ENCODE measurements around the gene MTMR4.

MTMR4 gene

GRCh38 chr17:58529275-58529674 lies 14.8 kb upstream of the MTMR4 start:
- ChIA-PET POLR2A (interaction anchor here (1.2 to 3.5 kb wide), 5 partner anchors 11 to 164 kb away, joined by 3 to 20 read pairs (median 5); partner anchors contain the start of genes MTMR4 and RAD51C), CTCF (interaction anchor here (1.4 to 2.3 kb wide), 2 partner anchors 10 to 14 kb away, joined by 3 to 9 read pairs; partner anchors contain the start of gene MTMR4)
- DNase-seq (ENCODE audit: extremely low spot score) = no peak
- TF ChIP-seq BHLHE40 (IDR thresholded peaks at IDR 0.05; ENCODE audit: borderline replicate concordance) (no peak), SUZ12 (IDR thresholded peaks at IDR 0.05) (no peak), L3MBTL2 (conservative IDR thresholded peaks at IDR 0.05) (no peak), FOXK2 (IDR thresholded peaks at IDR 0.05) (no peak)
- TF ChIP-seq, protein P1, sequence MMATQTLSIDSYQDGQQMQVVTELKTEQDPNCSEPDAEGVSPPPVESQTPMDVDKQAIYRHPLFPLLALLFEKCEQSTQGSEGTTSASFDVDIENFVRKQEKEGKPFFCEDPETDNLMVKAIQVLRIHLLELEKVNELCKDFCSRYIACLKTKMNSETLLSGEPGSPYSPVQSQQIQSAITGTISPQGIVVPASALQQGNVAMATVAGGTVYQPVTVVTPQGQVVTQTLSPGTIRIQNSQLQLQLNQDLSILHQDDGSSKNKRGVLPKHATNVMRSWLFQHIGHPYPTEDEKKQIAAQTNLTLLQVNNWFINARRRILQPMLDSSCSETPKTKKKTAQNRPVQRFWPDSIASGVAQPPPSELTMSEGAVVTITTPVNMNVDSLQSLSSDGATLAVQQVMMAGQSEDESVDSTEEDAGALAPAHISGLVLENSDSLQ (IDR thresholded peaks at IDR 0.05) = no peak

- ChIA-PET CTCF (interaction anchor here (0.6 to 2.3 kb wide), 3 partner anchors 10 to 64 kb away, joined by 3 to 9 read pairs (median 6); partner anchors contain the start of gene MTMR4), POLR2A (interaction anchor here (1.0 to 3.1 kb wide), 3 partner anchors 10 to 164 kb away, joined by 3 to 20 read pairs (median 5); partner anchors contain the start of gene RAD51C)
- no peak for TF ChIP-seq ARNT (IDR thresholded peaks at IDR 0.05)
- no peak for TF ChIP-seq SUZ12 (IDR thresholded peaks at IDR 0.05)
- no peak for TF ChIP-seq FOXA1 (IDR thresholded peaks at IDR 0.05)
- TF ChIP-seq L3MBTL2 (conservative IDR thresholded peaks at IDR 0.05) = no peak
- no peak for TF ChIP-seq BHLHE40 (IDR thresholded peaks at IDR 0.05; ENCODE audit: borderline replicate concordance)
- no peak for TF ChIP-seq HDGF (IDR thresholded peaks at IDR 0.05; ENCODE audit: borderline replicate concordance)
- TF ChIP-seq, protein P1 (IDR thresholded peaks at IDR 0.05) = no peak
- no peak for TF ChIP-seq CTBP1 (IDR thresholded peaks at IDR 0.05; ENCODE audit: borderline replicate concordance)
- no peak for TF ChIP-seq ELF4 (IDR thresholded peaks at IDR 0.05)
- no peak for TF ChIP-seq NFRKB (IDR thresholded peaks at IDR 0.05)
- TF ChIP-seq LEF1 (IDR thresholded peaks at IDR 0.05; ENCODE audit: borderline replicate concordance) = no peak
- DNase-seq (ENCODE audit: extremely low spot score) = no peak
Observed at GRCh38 chr17:58528443-58528842, 14.0 kb upstream of the MTMR4 start.

- CTCF ChIA-PET = interaction anchor here (0.6 to 2.3 kb wide), 5 partner anchors 9 to 1729 kb away, joined by 3 to 9 read pairs (median 4); no protein-coding TSS in a partner anchor
- DNase-seq (ENCODE audit: extremely low spot score) = no peak
- no peak for TF ChIP-seq HDGF (IDR thresholded peaks at IDR 0.05; ENCODE audit: borderline replicate concordance)
- no peak for TF ChIP-seq FOXA1 (IDR thresholded peaks at IDR 0.05)
- TF ChIP-seq, protein P1 (IDR thresholded peaks at IDR 0.05) = no peak
- TF ChIP-seq LEF1 (IDR thresholded peaks at IDR 0.05; ENCODE audit: borderline replicate concordance) = no peak
- no peak for TF ChIP-seq FOXM1 (IDR thresholded peaks at IDR 0.05; ENCODE audit: borderline replicate concordance)
- TF ChIP-seq TARDBP (IDR thresholded peaks at IDR 0.05) = no peak
- TF ChIP-seq BHLHE40 (IDR thresholded peaks at IDR 0.05; ENCODE audit: borderline replicate concordance) = no peak
- no peak for TF ChIP-seq FOXK2 (IDR thresholded peaks at IDR 0.05)
- no peak for TF ChIP-seq ELF4 (IDR thresholded peaks at IDR 0.05)
- no peak for TF ChIP-seq SP1 (IDR thresholded peaks at IDR 0.05)
- TF ChIP-seq SUZ12 (IDR thresholded peaks at IDR 0.05) = no peak
- no peak for TF ChIP-seq CTBP1 (IDR thresholded peaks at IDR 0.05; ENCODE audit: borderline replicate concordance)
- TF ChIP-seq L3MBTL2 (conservative IDR thresholded peaks at IDR 0.05) = no peak
- no peak for TF ChIP-seq ZNF384 (IDR thresholded peaks at IDR 0.05)
- TF ChIP-seq NFRKB (IDR thresholded peaks at IDR 0.05) = no peak
- POLR2A ChIA-PET = interaction anchor here (1.0 to 3.1 kb wide), 3 partner anchors 9 to 165 kb away, joined by 3 to 20 read pairs (median 5); partner anchors contain the start of gene RAD51C
Observed at GRCh38 chr17:58527949-58528348, 13.5 kb upstream of the MTMR4 start.

DNA sequence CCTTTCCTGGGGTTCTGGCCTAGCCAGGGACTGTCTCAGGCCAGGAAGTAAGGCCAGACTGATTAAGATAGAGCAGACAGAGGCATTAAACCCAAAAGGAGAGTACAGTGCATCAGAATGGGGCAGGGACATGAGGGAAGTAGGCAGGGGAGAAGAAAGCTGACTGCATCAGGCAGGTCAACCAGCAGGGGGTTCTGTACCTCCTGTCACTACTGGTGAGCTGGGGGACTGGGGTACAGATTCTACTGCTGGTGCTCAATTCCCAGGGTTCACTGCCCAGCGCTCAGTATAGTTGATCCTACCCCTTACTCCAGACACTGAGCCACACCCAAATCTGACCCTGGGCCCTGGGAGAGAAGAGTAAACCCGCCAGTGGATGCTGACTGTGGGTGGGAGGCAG lies 12.9 kb upstream of the MTMR4 start:
- CTCF ChIA-PET = interaction anchor here (0.6 to 2.3 kb wide), 4 partner anchors 8 to 1728 kb away, joined by 3 to 9 read pairs (median 4); no protein-coding TSS in a partner anchor
- no peak for TF ChIP-seq ZNF384 (IDR thresholded peaks at IDR 0.05)
- TF ChIP-seq, protein P1 (IDR thresholded peaks at IDR 0.05) = no peak
- TF ChIP-seq CTBP1 (IDR thresholded peaks at IDR 0.05; ENCODE audit: borderline replicate concordance) = no peak
- TF ChIP-seq BHLHE40 (IDR thresholded peaks at IDR 0.05; ENCODE audit: borderline replicate concordance) = no peak
- TF ChIP-seq TARDBP (IDR thresholded peaks at IDR 0.05) = no peak
- TF ChIP-seq ARNT (IDR thresholded peaks at IDR 0.05) = no peak
- TF ChIP-seq FOXK2 (IDR thresholded peaks at IDR 0.05) = no peak
- TF ChIP-seq L3MBTL2 (conservative IDR thresholded peaks at IDR 0.05) = no peak
- TF ChIP-seq LEF1 (IDR thresholded peaks at IDR 0.05; ENCODE audit: borderline replicate concordance) = no peak
- no peak for TF ChIP-seq SUZ12 (IDR thresholded peaks at IDR 0.05)
- POLR2A ChIA-PET = interaction anchor here (3.1 kb wide), 1 partner anchor 9 kb away, joined by 20 read pairs; no protein-coding TSS in a partner anchor

DNA sequence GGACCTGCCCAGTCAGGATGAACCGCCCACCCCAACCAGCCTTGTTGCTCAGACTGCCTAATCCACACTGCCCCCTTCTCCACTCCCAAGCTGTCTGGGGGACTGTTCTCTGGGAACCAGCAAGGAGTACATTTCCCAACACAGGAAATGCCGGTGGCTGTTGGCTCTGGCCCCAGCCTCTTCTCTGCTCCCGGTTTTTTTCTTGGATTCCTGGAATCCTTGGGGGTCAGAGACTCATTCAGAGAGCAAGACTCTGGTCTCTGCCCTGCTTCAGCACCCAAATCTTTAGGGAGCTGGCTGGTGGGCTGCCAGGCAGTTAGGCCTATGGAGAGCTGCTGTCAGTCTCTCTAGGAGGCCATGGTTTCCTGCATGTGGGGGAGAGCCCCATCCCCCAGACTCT lies 10.8 kb upstream of the MTMR4 start:
- no peak for TF ChIP-seq SP1 (IDR thresholded peaks at IDR 0.05)
- no peak for TF ChIP-seq L3MBTL2 (conservative IDR thresholded peaks at IDR 0.05)
- no peak for TF ChIP-seq NFRKB (IDR thresholded peaks at IDR 0.05)
- no peak for TF ChIP-seq ARNT (IDR thresholded peaks at IDR 0.05)
- no peak for DNase-seq (ENCODE audit: extremely low spot score)
- POLR2A ChIA-PET = interaction anchor here (0.9 kb wide), 1 partner anchor 107 kb away, joined by 3 read pairs; no protein-coding TSS in a partner anchor
- CTCF ChIA-PET = interaction anchor here (1.7 kb wide), 1 partner anchor 16 kb away, joined by 5 read pairs; no protein-coding TSS in a partner anchor

More for the DNA sequence above, 12.9 kb upstream of the MTMR4 start:
- no peak for DNase-seq (ENCODE audit: extremely low spot score)

GRCh38 chr17:58521680-58522079 lies 7.2 kb upstream of the MTMR4 start:
- ChIA-PET CTCF (no interaction called here), POLR2A (no interaction called here)
- DNase-seq (ENCODE audit: extremely low spot score) = no peak
- TF ChIP-seq L3MBTL2 (conservative IDR thresholded peaks at IDR 0.05) (no peak), TARDBP (IDR thresholded peaks at IDR 0.05) (no peak), FOXM1 (IDR thresholded peaks at IDR 0.05; ENCODE audit: borderline replicate concordance) (no peak), BHLHE40 (IDR thresholded peaks at IDR 0.05; ENCODE audit: borderline replicate concordance) (no peak), LEF1 (IDR thresholded peaks at IDR 0.05; ENCODE audit: borderline replicate concordance) (no peak), HDGF (IDR thresholded peaks at IDR 0.05; ENCODE audit: borderline replicate concordance) (no peak), ELF4 (IDR thresholded peaks at IDR 0.05) (no peak), SP1 (IDR thresholded peaks at IDR 0.05) (no peak), SUZ12 (IDR thresholded peaks at IDR 0.05) (no peak), FOXA1 (IDR thresholded peaks at IDR 0.05) (no peak)
- TF ChIP-seq, protein P1 (IDR thresholded peaks at IDR 0.05) = no peak

Data from HEK293T (cell line).